Measurements from ENCODE around the gene CNR2.

Gene CNR2

DNA sequence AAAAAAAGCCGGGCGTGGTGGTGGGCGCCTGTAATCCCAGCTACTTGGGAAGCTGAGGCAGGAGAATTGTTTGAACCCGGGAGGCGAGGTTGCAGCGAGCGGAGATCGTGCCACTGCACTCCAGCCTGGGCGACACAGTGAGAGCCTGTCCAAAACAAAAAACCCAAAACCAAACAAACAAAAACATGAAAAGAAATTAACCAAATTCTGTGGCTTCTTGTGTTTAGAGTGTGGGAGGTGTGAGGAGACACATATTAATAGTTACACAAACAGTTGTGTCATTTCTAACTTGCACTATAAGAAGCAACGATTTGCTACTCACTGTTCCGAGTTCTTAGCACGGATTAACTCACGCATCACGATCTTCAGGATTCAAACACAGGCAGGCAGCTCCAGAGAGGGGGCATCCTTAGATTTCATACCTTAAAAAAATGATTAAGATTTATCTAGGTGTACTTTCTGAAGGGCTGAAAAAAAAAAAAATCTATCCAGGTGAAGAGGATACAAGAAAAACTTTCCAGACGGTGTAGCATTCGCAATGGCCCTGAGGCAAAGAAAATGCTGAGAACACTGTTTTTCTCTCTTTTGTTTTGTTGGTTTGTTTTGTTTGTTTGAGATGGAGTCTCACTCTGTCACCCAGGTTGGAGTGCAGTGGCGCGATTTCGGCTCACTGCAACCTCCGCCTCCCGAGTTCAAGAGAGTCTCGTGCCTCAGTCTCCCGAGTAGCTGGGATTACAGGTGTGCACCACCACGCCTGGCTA is 87.2 kb downstream of the CNR2 start:
- Mint-ChIP-seq H3K27me3 (ENCODE audit: low read depth, poor library complexity) (peaks cover 9% of the 10 kb centered on the region), H3K9me3 (no peaks in the 10 kb centered on the region), H3K4me3 (peak overlapping the region; percentile 99), H3K4me1 (peaks cover 16% of the 10 kb centered on the region), H3K36me3 (ENCODE audit: low read depth) (no peaks in the 10 kb centered on the region), H3K27ac (no peak overlapping the region)
- no peak for DNase-seq
- TF ChIP-seq, protein P1, sequence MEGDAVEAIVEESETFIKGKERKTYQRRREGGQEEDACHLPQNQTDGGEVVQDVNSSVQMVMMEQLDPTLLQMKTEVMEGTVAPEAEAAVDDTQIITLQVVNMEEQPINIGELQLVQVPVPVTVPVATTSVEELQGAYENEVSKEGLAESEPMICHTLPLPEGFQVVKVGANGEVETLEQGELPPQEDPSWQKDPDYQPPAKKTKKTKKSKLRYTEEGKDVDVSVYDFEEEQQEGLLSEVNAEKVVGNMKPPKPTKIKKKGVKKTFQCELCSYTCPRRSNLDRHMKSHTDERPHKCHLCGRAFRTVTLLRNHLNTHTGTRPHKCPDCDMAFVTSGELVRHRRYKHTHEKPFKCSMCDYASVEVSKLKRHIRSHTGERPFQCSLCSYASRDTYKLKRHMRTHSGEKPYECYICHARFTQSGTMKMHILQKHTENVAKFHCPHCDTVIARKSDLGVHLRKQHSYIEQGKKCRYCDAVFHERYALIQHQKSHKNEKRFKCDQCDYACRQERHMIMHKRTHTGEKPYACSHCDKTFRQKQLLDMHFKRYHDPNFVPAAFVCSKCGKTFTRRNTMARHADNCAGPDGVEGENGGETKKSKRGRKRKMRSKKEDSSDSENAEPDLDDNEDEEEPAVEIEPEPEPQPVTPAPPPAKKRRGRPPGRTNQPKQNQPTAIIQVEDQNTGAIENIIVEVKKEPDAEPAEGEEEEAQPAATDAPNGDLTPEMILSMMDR (IDR thresholded peaks at IDR 0.05), result no peak

DNA sequence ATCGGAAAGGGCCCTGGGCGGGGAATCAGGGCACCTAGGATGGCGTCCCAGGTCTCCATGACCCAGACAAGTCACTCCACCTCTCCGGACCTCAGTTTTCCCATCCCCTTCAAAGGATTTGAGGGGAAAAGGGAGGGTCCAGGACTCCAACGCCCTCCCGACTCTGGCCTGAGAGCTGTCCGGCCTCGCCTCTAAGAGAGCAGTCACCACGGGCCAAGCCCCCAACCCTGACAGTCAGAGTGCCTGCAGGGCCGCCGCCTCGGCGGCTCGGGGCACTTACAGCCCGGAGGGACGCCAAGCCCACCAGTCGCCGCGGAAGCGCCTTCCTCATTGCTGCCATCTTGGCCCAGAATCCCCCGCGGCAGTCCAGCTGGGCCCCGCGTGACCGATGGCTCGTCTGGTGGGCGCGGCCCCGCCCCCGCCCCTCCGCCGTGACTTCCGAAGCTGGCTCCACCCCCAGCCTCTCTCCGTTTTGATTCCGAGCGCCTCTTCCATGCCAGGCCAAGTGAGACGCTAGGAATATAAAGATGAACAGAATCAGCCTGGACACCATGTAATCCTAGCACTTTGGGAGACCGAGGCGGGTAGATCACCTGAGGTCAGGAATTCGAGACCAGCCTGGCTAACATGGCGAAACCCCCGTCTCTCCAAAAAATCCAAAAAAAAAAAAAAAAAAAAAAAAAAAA is 87.9 kb downstream of the CNR2 start, which contains the start of gene HMGCL:
HMGCL (minus strand) TSS at position 354 of the 686 bp plus-strand sequence; CDS start at position 340, 14 bp downstream.
- Mint-ChIP-seq H3K4me3 (peak within 1 kb of the TSS; percentile 99), H3K36me3 (ENCODE audit: low read depth) (peaks cover 3% of the 10 kb centered on the region), H3K27ac (peak within 1 kb of the TSS; percentile 91), H3K27me3 (ENCODE audit: low read depth, poor library complexity) (peaks cover 1% of the 10 kb centered on the region), H3K9me3 (no peaks in the 10 kb centered on the region), H3K4me1 (peaks cover 16% of the 10 kb centered on the region)
- peak; percentile 91 for DNase-seq
- TF ChIP-seq, protein P1 (IDR thresholded peaks at IDR 0.05), result no peak

DNA sequence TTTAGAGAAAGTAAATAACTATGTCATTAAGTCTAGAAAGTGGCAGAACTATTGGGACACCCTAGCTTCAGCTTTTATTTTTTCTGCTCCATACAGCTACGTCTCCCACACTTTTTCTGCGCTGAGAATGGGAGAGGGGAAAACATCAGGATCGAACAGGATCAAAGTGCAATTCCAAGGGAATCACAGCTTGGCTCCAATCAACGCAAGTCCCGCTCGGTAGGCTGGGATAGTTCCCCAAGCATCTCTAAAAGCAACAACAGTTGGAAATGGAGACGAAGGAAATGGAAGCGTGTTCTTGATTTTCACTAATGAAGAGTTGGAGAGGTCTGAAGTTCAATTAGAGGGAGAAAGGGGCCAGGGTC is 88.5 kb downstream of the CNR2 start:
- no peak for DNase-seq
- H3K9me3 Mint-ChIP-seq, result no peaks in the 10 kb centered on the region
- H3K4me3 Mint-ChIP-seq, result peak overlapping the region; percentile 99
- TF ChIP-seq, protein P1 (IDR thresholded peaks at IDR 0.05), result no peak
- peaks cover 5% of the 10 kb centered on the region for H3K36me3 Mint-ChIP-seq (ENCODE audit: low read depth)
- H3K27ac Mint-ChIP-seq, result peak overlapping the region; percentile 91
- H3K27me3 Mint-ChIP-seq (ENCODE audit: low read depth, poor library complexity), result no peaks in the 10 kb centered on the region
- peaks cover 16% of the 10 kb centered on the region for H3K4me1 Mint-ChIP-seq

GRCh38 chr1:23823767-23824166 is 89.4 kb downstream of the CNR2 start:
- peaks cover 16% of the 10 kb centered on the region for H3K4me1 Mint-ChIP-seq
- no peaks in the 10 kb centered on the region for H3K9me3 Mint-ChIP-seq
- H3K36me3 Mint-ChIP-seq (ENCODE audit: low read depth), result peaks cover 5% of the 10 kb centered on the region
- H3K4me3 Mint-ChIP-seq, result peak overlapping the region; percentile 99
- DNase-seq, result no peak
- H3K27me3 Mint-ChIP-seq (ENCODE audit: low read depth, poor library complexity), result no peaks in the 10 kb centered on the region
- no peak overlapping the region for H3K27ac Mint-ChIP-seq
- TF ChIP-seq, protein P1 (IDR thresholded peaks at IDR 0.05), result no peak

Measured in nephron progenitor cell (in vitro differentiated cells).